Measurements from ENCODE around the gene BRIP1. TPM values are rescaled to one million over a fixed set of nuclear protein-coding genes. Genes with fewer than 3 reads are reported as not detected.

BRIP1 gene
- total RNA-seq (2021): 18.3 and 20.2 TPM in 2 replicates
- long read RNA-seq, full-length matches to known transcripts: 5 of 57 reads
- long read RNA-seq, partial matches to known transcripts: 35 of 57 reads
- long read RNA-seq, other reads (novel, unspliced or antisense): 17 of 57 reads

- peak within 1 kb of the TSS; percentile 99 for H2AFZ ChIP-seq (ENCODE audit: low read length)
- H3K79me2 ChIP-seq (ENCODE audit: insufficient read depth, low read length): no peaks in the 10 kb centered on the region; the same call in 1 of the 2 replicates
- peaks cover 22% of the 10 kb centered on the region in 2 experiments for H3K4me1 Mint-ChIP-seq
- H3K79me1 ChIP-seq (ENCODE audit: insufficient read depth, low read depth, low read length, poor library complexity, severe bottlenecking): no peaks in the 10 kb centered on the region
- H2BK12ac ChIP-seq (ENCODE audit: insufficient read length, low read depth, low read length): no peak within 1 kb of the TSS
- no peaks in the 10 kb centered on the region for H3K9me3 Mint-ChIP-seq
- WGBS (ENCODE audit: extremely low coverage, insufficient read length, low lambda C conversion rate): no CpG with 5 or more reads among the region's 43 CpGs
- H3K23ac ChIP-seq (ENCODE audit: insufficient read length, low read depth, low read length): no peak within 1 kb of the TSS
- H3K27me3 ChIP-seq (ENCODE audit: insufficient read depth, low read length): no peaks in the 10 kb centered on the region
- H3K9ac ChIP-seq (ENCODE audit: extremely low read depth, insufficient read length, low read length): peak within 1 kb of the TSS; percentile 92
- H3K27me3 Mint-ChIP-seq (ENCODE audit: low read depth): no peaks in the 10 kb centered on the region
- peaks cover 0 to 32% (median 12%) of the 10 kb centered on the region in 3 experiments; a peak in 5 of 7 replicates for H3K36me3 Mint-ChIP-seq (ENCODE audit: insufficient read depth in 1 of 3, low read depth in 3 of 3)
- H2BK20ac ChIP-seq (ENCODE audit: low read depth, low read length, poor library complexity, severe bottlenecking): no peak within 1 kb of the TSS
- peak within 1 kb of the TSS; percentile 96 for H3K4me2 ChIP-seq (ENCODE audit: insufficient read depth, insufficient read length, low read length)
- peak within 1 kb of the TSS; percentile 98 to 99 (median 99) for H3K27ac Mint-ChIP-seq
- no peak within 1 kb of the TSS for H2AK5ac ChIP-seq (ENCODE audit: insufficient read length, low read length)
- H4K5ac ChIP-seq (ENCODE audit: insufficient read length, low read depth, low read length): peak within 1 kb of the TSS; percentile 22
- H3K4ac ChIP-seq (ENCODE audit: low read depth, low read length): no peak within 1 kb of the TSS; the same call in 1 of the 2 replicates
- no peak within 1 kb of the TSS for H2BK15ac ChIP-seq (ENCODE audit: low read depth, low read length)
- H2BK5ac ChIP-seq (ENCODE audit: insufficient read length, low read length): no peak within 1 kb of the TSS
- DNase-seq: peak; percentile 99
- H3K4me3 Mint-ChIP-seq: peak within 1 kb of the TSS; percentile 88 to 98
- TF ChIP-seq CTCF (conservative IDR thresholded peaks at IDR 0.05): no peak
- H3K18ac ChIP-seq (ENCODE audit: insufficient read length, low read depth, low read length): peak within 1 kb of the TSS; percentile 85
- H4K8ac ChIP-seq (replicated peaks; ENCODE audit: insufficient read length, low read depth, low read length): no peak within 1 kb of the TSS
- peaks cover 10% of the 10 kb centered on the region for H3K23me2 ChIP-seq (ENCODE audit: insufficient read length, low read depth, low read length, poor library complexity, severe bottlenecking)
- H3T11ph ChIP-seq (ENCODE audit: low read length): no peak within 1 kb of the TSS
- no peak within 1 kb of the TSS for H2BK120ac ChIP-seq (ENCODE audit: low read depth, low read length, poor library complexity, severe bottlenecking)
- H3K27ac ChIP-seq (ENCODE audit: insufficient read length, low read depth, low read length): peak within 1 kb of the TSS; percentile 67
- H3K4me1 ChIP-seq (ENCODE audit: insufficient read depth, low read length): no peaks in the 10 kb centered on the region
- no peaks in the 10 kb centered on the region for H3K9me3 ChIP-seq (ENCODE audit: control insufficient read depth, low read depth, low read length)
- H3K14ac ChIP-seq (ENCODE audit: insufficient read depth, low read length): peak within 1 kb of the TSS; percentile 90
- no peak within 1 kb of the TSS for H4K91ac ChIP-seq (ENCODE audit: insufficient read length, low read depth, low read length)
- H3K56ac ChIP-seq (ENCODE audit: insufficient read length, low read depth, low read length): no peak within 1 kb of the TSS
- H4K20me1 ChIP-seq (ENCODE audit: control insufficient read depth, insufficient read depth, insufficient read length): no peaks in the 10 kb centered on the region
These were observed at the start of gene BRIP1 for GRCh38 chr17:61862975-61863800. Gene BRIP1, minus strand, starts transcription at chr17:61863528. Its CDS starts 1,989 bp downstream, at chr17:61861539.
